Stimulated activated naive CD8-positive, alpha-beta T cell treated with anti-CD3 and anti-CD28 coated beads, Interleukin-15, Interleukin-2, amounts not matched to agents 100 ng/mL and 50 ng/mL, for 24 hours (primary cell): ENCODE results near the gene NOX5.

Experiments
- H3K27ac Mint-ChIP-seq: one replicate; pipeline ENCODE4 v1.8.0; 2021; ENCODE audit warnings: mild to moderate bottlenecking, mixed read lengths
- H3K27me3 Mint-ChIP-seq: one replicate; pipeline ENCODE4 v1.8.0; 2021; ENCODE audit warnings: mixed read lengths
- H3K36me3 Mint-ChIP-seq: one replicate; pipeline ENCODE4 v1.8.0; 2021; ENCODE audit warnings: low read depth, mixed read lengths
- H3K4me1 Mint-ChIP-seq: one replicate; pipeline ENCODE4 v1.8.0; 2021; ENCODE audit warnings: low read depth, mixed read lengths
- H3K4me3 Mint-ChIP-seq: one replicate; pipeline ENCODE4 v1.8.0; 2021; ENCODE audit warnings: mild to moderate bottlenecking, mixed read lengths
- H3K9me3 Mint-ChIP-seq: one replicate; pipeline ENCODE4 v1.8.0; 2021; ENCODE audit warnings: mixed read lengths

Gene NOX5

DNA sequence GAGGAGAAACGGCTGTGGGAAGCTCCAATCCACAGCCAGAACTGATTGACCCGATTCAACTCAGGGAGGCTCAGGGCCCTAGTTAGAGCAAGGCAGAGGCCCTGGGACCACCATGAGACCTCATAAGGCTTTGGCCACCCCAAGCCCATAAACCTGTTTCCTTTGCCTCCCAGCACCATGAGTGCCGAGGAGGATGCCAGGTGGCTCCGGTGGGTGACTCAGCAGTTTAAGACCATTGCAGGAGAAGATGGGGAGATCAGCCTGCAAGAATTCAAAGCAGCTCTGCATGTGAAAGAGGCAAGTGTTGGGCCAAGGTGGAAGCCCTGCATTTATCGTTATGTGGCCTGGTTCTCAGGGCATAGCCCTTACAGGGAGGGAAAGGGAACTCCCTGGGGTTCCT, 11.9 kb downstream of the NOX5 start:
- no peaks in the 10 kb centered on the region for H3K36me3 Mint-ChIP-seq
- peaks cover 14% of the 10 kb centered on the region for H3K27me3 Mint-ChIP-seq
- no peaks in the 10 kb centered on the region for H3K4me1 Mint-ChIP-seq
- no peaks in the 10 kb centered on the region for H3K9me3 Mint-ChIP-seq
- H3K27ac Mint-ChIP-seq: no peak overlapping the region
- no peak overlapping the region for H3K4me3 Mint-ChIP-seq

- no peaks in the 10 kb centered on the region for H3K9me3 Mint-ChIP-seq
- peaks cover 18% of the 10 kb centered on the region for H3K27me3 Mint-ChIP-seq
- H3K4me3 Mint-ChIP-seq: no peak overlapping the region
- no peak overlapping the region for H3K27ac Mint-ChIP-seq
- H3K4me1 Mint-ChIP-seq: peaks cover 4% of the 10 kb centered on the region
- H3K36me3 Mint-ChIP-seq: no peaks in the 10 kb centered on the region
Observed at GRCh38 chr15:69027976-69028518, 13.6 kb downstream of the NOX5 start.

DNA sequence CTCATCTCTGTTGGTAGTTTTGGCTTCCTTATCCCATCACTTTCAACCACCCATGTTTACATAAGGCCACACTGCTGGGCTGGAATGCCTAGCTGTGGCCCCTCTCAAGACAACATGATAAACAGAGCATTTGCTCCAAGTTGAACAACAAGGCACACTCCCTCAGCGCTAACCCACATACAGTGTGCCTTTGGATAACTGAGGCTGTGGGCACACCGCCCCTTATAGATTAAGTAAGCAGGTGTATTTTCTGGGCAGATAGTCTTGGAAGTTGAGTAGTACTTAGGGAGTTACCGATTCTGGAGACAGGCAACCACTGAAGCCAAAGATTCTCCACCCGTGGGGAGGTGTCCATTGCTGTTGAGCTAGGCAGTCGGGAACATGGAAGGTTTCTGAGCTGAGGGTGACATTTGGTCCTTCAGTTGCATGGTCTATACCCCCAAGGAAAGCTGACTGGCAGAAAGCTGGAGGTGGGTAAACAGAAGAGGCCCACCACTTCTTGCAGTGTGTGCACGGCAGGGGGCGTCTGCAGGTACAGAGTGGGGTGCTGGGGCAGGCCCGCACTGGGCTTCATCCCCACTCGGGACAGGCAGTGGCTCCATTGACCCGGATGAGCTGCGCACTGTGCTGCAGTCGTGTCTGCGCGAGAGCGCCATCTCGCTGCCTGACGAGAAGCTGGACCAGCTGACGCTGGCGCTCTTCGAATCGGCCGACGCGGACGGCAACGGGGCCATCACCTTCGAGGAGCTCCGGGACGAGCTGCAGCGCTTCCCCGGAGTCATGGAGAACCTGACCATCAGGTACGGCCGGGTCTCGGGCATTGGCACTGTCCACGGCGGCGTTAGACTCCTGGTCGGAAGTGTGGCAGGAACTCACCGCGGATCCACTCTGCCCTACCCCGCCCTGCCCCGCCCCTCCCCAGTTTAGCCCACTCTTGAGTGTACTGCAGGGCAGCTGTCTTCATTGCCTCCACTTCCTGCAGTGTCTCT, 16.8 kb downstream of the NOX5 start:
- peaks cover 13% of the 10 kb centered on the region for H3K4me1 Mint-ChIP-seq
- peaks cover 32% of the 10 kb centered on the region for H3K27me3 Mint-ChIP-seq
- H3K4me3 Mint-ChIP-seq: peak overlapping the region; percentile 51
- no peak overlapping the region for H3K27ac Mint-ChIP-seq
- no peaks in the 10 kb centered on the region for H3K9me3 Mint-ChIP-seq
- no peaks in the 10 kb centered on the region for H3K36me3 Mint-ChIP-seq

DNA sequence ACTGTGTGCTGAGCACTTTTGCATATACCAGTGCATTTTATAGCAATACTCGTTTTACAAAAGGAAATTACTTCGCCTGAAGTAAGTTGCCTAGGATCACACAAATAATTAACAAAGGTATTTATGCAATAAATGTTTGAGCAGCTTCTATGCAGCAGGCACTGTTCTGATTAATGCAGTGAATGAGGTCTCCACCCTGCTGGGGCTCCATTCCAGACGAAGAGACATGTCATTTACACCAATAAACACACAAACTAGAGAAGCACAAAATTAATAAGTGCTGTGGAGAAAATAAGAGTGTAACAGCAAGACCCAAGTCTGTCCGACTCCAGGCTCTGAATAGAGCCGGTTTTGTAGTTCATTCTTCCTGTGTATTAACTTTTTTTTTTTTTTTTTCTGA, 17.5 kb downstream of the NOX5 start:
- Mint-ChIP-seq H3K27me3 (peaks cover 37% of the 10 kb centered on the region), H3K27ac (no peak overlapping the region), H3K4me3 (peak overlapping the region; percentile 51), H3K4me1 (peaks cover 13% of the 10 kb centered on the region), H3K9me3 (no peaks in the 10 kb centered on the region), H3K36me3 (no peaks in the 10 kb centered on the region)

DNA sequence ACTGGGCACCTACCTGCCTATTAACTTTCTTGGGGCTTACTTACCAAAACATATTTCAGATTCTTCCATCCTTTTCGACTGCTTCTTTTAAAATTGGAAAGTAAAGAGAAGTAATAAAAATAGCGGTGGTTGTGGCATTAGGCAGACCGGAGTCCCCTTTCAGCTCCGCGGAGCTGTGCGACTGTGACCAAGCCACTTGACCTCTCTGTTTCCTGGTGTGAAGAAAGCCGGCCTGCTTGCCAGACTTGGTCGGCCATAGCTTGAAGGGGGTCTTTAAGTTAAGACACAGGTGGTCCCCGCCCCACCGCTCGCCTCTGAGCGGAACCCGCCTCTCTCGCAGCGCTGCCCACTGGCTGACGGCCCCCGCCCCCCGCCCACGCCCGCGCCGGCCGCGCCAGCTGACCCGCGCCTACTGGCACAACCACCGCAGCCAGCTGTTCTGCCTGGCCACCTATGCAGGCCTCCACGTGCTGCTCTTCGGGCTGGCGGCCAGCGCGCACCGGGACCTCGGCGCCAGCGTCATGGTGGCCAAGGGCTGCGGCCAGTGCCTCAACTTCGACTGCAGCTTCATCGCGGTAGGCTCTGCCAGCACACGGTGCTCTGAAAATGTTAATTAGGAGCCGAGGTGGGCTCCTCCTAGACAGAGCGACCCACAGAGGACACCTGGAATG, 18.3 kb downstream of the NOX5 start:
- H3K36me3 Mint-ChIP-seq: no peaks in the 10 kb centered on the region
- no peak overlapping the region for H3K4me3 Mint-ChIP-seq
- H3K9me3 Mint-ChIP-seq: no peaks in the 10 kb centered on the region
- peaks cover 45% of the 10 kb centered on the region for H3K27me3 Mint-ChIP-seq
- no peak overlapping the region for H3K27ac Mint-ChIP-seq
- peaks cover 13% of the 10 kb centered on the region for H3K4me1 Mint-ChIP-seq

- H3K4me3 Mint-ChIP-seq: no peak overlapping the region
- peaks cover 13% of the 10 kb centered on the region for H3K4me1 Mint-ChIP-seq
- no peaks in the 10 kb centered on the region for H3K36me3 Mint-ChIP-seq
- no peaks in the 10 kb centered on the region for H3K9me3 Mint-ChIP-seq
- H3K27me3 Mint-ChIP-seq: peaks cover 52% of the 10 kb centered on the region
- no peak overlapping the region for H3K27ac Mint-ChIP-seq
Observed at GRCh38 chr15:69034352-69034751, 19.9 kb downstream of the NOX5 start.

DNA sequence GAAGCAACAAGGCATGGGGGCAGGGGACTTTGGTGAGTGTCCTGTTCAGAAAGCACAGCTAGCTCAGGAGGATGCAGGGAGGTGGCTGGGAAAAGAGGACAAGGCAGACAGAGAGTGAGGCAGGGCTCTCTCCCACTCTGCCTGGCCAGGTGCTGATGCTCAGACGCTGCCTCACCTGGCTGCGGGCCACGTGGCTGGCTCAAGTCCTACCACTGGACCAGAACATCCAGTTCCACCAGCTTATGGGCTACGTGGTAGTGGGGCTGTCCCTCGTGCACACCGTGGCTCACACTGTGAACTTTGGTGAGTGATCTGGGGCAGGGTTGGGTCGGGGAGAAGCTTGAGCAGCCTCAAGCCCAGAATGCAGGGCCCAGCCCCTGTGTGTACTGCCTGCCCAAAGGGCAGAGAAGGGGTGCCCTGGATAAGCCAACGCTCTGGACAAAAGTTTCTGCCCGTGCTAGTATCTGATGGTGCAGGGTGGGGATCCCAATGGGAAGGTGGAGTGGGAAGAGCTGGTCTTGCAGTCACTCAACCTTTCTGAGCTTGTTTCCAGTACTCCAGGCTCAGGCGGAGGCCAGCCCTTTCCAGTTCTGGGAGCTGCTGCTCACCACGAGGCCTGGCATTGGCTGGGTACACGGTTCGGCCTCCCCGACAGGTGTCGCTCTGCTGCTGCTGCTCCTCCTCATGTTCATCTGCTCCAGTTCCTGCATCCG, 20.9 kb downstream of the NOX5 start:
- no peaks in the 10 kb centered on the region for H3K36me3 Mint-ChIP-seq
- H3K4me3 Mint-ChIP-seq: no peak overlapping the region
- H3K27ac Mint-ChIP-seq: no peak overlapping the region
- H3K9me3 Mint-ChIP-seq: no peaks in the 10 kb centered on the region
- peaks cover 13% of the 10 kb centered on the region for H3K4me1 Mint-ChIP-seq
- peaks cover 49% of the 10 kb centered on the region for H3K27me3 Mint-ChIP-seq

- no peak overlapping the region for H3K27ac Mint-ChIP-seq
- no peaks in the 10 kb centered on the region for H3K9me3 Mint-ChIP-seq
- no peaks in the 10 kb centered on the region for H3K36me3 Mint-ChIP-seq
- H3K27me3 Mint-ChIP-seq: peaks cover 45% of the 10 kb centered on the region
- H3K4me3 Mint-ChIP-seq: no peak overlapping the region
- peaks cover 13% of the 10 kb centered on the region for H3K4me1 Mint-ChIP-seq
Observed at GRCh38 chr15:69035918-69036258, 21.4 kb downstream of the NOX5 start.

- Mint-ChIP-seq H3K36me3 (no peaks in the 10 kb centered on the region), H3K4me1 (peaks cover 13% of the 10 kb centered on the region), H3K9me3 (no peaks in the 10 kb centered on the region), H3K27me3 (peaks cover 41% of the 10 kb centered on the region), H3K27ac (no peak overlapping the region), H3K4me3 (no peak overlapping the region)
Observed at GRCh38 chr15:69036826-69037225, 22.3 kb downstream of the NOX5 start.

DNA sequence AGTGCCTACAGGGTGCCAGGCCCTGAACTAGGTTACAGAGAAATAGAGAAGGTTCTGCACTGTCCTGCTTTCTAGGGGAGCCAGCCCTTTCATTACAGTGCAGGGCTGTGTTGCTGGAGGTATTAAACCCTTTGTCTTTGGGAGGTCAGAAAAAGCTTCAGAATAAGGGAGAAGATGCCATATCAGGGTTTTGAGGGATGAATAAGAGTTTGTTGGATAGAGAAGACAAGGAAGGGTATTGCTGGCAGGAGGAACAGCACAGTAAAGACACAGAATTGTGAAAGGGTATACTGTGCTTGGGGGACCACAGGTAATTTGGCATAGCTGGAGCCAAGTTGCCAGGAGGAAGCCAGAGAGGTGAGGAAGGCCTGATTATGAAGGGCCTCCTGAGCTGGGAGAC, 23.0 kb downstream of the NOX5 start:
- Mint-ChIP-seq H3K27me3 (peaks cover 37% of the 10 kb centered on the region), H3K36me3 (no peaks in the 10 kb centered on the region), H3K27ac (no peak overlapping the region), H3K4me3 (no peak overlapping the region), H3K4me1 (peaks cover 12% of the 10 kb centered on the region), H3K9me3 (no peaks in the 10 kb centered on the region)

DNA sequence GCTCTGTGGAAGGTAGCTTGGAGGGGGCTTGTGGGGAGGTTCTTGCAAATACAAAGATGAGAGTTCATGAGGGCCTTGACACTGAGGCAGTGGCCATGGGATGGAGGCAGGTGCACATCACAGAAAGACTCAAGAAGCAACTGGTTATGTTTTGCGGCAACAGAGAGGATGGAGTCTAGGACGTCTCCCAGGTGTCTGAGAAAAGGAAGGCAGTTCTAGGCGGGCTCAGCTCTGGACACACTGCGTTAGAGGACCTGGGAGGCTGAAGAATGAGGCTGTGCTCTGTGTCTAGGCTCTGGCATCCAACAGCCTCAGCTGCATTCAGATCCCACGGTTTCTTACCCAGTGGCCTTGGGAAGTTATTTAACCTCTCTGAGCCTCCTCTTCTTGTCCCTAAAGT, 23.5 kb downstream of the NOX5 start:
- H3K36me3 Mint-ChIP-seq: no peaks in the 10 kb centered on the region
- no peak overlapping the region for H3K4me3 Mint-ChIP-seq
- no peaks in the 10 kb centered on the region for H3K9me3 Mint-ChIP-seq
- H3K4me1 Mint-ChIP-seq: peaks cover 9% of the 10 kb centered on the region
- peaks cover 34% of the 10 kb centered on the region for H3K27me3 Mint-ChIP-seq
- no peak overlapping the region for H3K27ac Mint-ChIP-seq

DNA sequence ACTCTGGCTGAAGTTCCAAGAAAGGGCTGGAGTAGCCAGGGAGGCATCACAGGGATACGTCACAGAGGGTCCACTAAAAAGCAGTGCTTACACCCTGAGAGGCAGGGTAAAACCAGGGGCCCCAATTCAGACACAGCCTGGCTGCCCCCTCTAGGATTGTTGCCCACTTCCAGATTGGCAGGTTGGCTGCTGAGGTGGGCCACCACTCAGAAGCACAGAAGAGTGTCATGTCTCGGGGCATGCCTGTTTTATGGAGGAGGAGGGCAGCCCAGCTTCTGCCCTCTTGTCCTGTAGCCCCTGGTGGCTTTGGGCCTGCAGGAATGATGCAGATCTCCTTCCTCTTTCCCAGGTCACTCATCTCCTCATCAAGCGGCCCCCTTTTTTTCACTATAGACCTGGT, 24.0 kb downstream of the NOX5 start:
- peaks cover 34% of the 10 kb centered on the region for H3K27me3 Mint-ChIP-seq
- H3K27ac Mint-ChIP-seq: no peak overlapping the region
- H3K4me1 Mint-ChIP-seq: peaks cover 9% of the 10 kb centered on the region
- no peaks in the 10 kb centered on the region for H3K9me3 Mint-ChIP-seq
- H3K4me3 Mint-ChIP-seq: no peak overlapping the region
- no peaks in the 10 kb centered on the region for H3K36me3 Mint-ChIP-seq

- Mint-ChIP-seq H3K9me3 (no peaks in the 10 kb centered on the region), H3K27ac (no peak overlapping the region), H3K27me3 (peaks cover 26% of the 10 kb centered on the region), H3K36me3 (no peaks in the 10 kb centered on the region), H3K4me1 (no peaks in the 10 kb centered on the region), H3K4me3 (no peak overlapping the region)
Observed at GRCh38 chr15:69039516-69040225, 25.2 kb downstream of the NOX5 start.

- Mint-ChIP-seq H3K4me3 (no peak overlapping the region), H3K36me3 (no peaks in the 10 kb centered on the region), H3K27me3 (peaks cover 9% of the 10 kb centered on the region), H3K4me1 (no peaks in the 10 kb centered on the region), H3K27ac (no peak overlapping the region), H3K9me3 (no peaks in the 10 kb centered on the region)
Observed at GRCh38 chr15:69042531-69042930, 28.0 kb downstream of the NOX5 start.
